GM03348 (cell line): ENCODE measurements around the gene TMEM200C.
"Not testable (repeated sequence)": the region's sequence is repeated elsewhere in the genome, so short reads cannot be mapped to it uniquely, and the experiment has no call there.

Experiments
- DNase-seq: peaks from one replicate; pipeline ENCODE4 v3.0.0; 2012; ENCODE audit warnings: low spot score

Gene TMEM200C

GRCh38 chr18:5891854-5892215, 3.5 kb downstream of the TMEM200C start:
- no peak for DNase-seq

- DNase-seq: no peak
These were observed 4.0 kb downstream of the TMEM200C start for GRCh38 chr18:5891184-5891853.

GRCh38 chr18:5890331-5891183, 4.8 kb downstream of the TMEM200C start:
- DNase-seq: no peak

GRCh38 chr18:5885361-5885760, 10.0 kb downstream of the TMEM200C start:
- DNase-seq: no peak

- no peak for DNase-seq
These were observed 10.9 kb downstream of the TMEM200C start for GRCh38 chr18:5884375-5884774.

- DNase-seq: peak; percentile 64
These were observed 15.8 kb downstream of the TMEM200C start for GRCh38 chr18:5879479-5879882.

- no peak for DNase-seq
These were observed 18.4 kb downstream of the TMEM200C start for GRCh38 chr18:5876891-5877290.

GRCh38 chr18:5874336-5874735, 21.0 kb downstream of the TMEM200C start:
- DNase-seq: no peak

- DNase-seq: no peak
These were observed 22.4 kb downstream of the TMEM200C start for GRCh38 chr18:5872886-5873285.

GRCh38 chr18:5871426-5871825, 23.9 kb downstream of the TMEM200C start:
- no peak for DNase-seq

GRCh38 chr18:5868218-5868854, 27.0 kb downstream of the TMEM200C start:
- peak; percentile 80 for DNase-seq

GRCh38 chr18:5865521-5865920, 29.8 kb downstream of the TMEM200C start:
- DNase-seq: no peak

GRCh38 chr18:5862127-5862526, 33.2 kb downstream of the TMEM200C start:
- not testable (repeated sequence) for DNase-seq

GRCh38 chr18:5857180-5857579, 38.1 kb downstream of the TMEM200C start:
- no peak for DNase-seq

- no peak for DNase-seq
These were observed 42.1 kb downstream of the TMEM200C start for GRCh38 chr18:5853253-5853652.

GRCh38 chr18:5851998-5852397, 43.3 kb downstream of the TMEM200C start:
- no peak for DNase-seq

GRCh38 chr18:5842653-5843052, 52.7 kb downstream of the TMEM200C start:
- DNase-seq: no peak

GRCh38 chr18:5841518-5841917, 53.8 kb downstream of the TMEM200C start:
- peak; percentile 5 for DNase-seq

- no peak for DNase-seq
These were observed 54.8 kb downstream of the TMEM200C start for GRCh38 chr18:5840547-5840946.

GRCh38 chr18:5840025-5840424, 55.3 kb downstream of the TMEM200C start:
- DNase-seq: no peak

GRCh38 chr18:5839102-5839501, 56.2 kb downstream of the TMEM200C start:
- DNase-seq: no peak
